Measurements from ENCODE around the gene TBC1D22B. TPM values are rescaled to one million over a fixed set of nuclear protein-coding genes. Genes with fewer than 3 reads are reported as not detected.

Gene TBC1D22B
- polyA plus RNA-seq, 3 donors, result 3.9 to 5.0 (median 4.9) TPM

DNA sequence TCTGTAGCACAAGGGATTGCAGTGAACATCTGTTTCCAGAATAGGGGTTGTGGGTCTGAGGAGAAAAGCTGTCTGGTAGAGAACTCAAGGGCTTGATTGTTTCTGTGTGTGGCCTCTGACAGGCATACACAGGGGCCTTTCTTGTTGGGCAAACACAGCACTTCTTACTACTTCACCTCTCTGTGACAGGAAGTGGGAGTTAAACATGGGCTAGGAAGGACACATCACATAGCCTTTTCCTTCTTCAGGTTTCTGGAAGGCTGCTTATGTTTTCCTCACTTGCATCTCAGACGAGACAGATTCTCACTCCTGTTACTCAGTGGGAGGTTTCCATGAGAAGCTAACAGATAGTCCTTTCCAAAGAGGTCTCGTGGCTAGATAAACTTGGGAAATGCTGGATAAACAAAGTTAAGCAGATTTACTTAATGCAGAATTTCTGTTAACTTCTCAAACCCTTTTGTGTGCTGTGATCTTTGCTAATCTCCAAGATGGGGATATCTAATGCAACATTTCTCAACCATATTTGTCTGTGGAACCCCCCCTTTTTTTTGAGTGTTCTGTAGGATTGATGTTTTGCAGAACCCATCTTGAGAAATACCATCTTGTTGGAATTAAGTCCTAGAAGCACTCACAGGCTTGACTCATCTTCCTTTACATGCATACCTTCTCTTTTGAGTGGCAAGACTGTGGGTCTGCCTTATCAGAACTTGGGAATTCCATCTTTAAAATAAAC, 54.3 kb downstream of the TBC1D22B start:
- no peak overlapping the region for H3K4me3 Mint-ChIP-seq
- Histone ChIP-seq H3K4me3 (replicated peaks in 1 of 3; ENCODE audit: low read depth in 2 of 3, low read length in 3 of 3) (no peak overlapping the region), H3K9me3 (replicated peaks in 1 of 2; ENCODE audit: control insufficient read depth in 1 of 2, insufficient read depth in 1 of 2, low read length in 2 of 2) (no peaks in the 10 kb centered on the region), H3K9ac (ENCODE audit: insufficient read depth, low read length, poor library complexity, severe bottlenecking) (no peak overlapping the region), H4K20me1 (ENCODE audit: insufficient read depth, low read length) (no peaks in the 10 kb centered on the region), H3K79me2 (ENCODE audit: insufficient read depth, low read length) (no peaks in the 10 kb centered on the region), H3K4me1 (ENCODE audit: control insufficient read depth in 1 of 2, insufficient read depth in 2 of 2, low read length in 2 of 2) (no peaks in the 10 kb centered on the region), H3K27ac (ENCODE audit: low read depth in 1 of 2, low read length in 2 of 2) (no peak overlapping the region), H3K4me2 (replicated peaks; ENCODE audit: extremely low read depth, low read length, poor library complexity, severe bottlenecking) (no peak overlapping the region), H2AFZ (ENCODE audit: insufficient read depth, low read depth, low read length, poor library complexity, severe bottlenecking) (no peak overlapping the region), H3K27me3 (ENCODE audit: control insufficient read depth in 2 of 2, insufficient read depth in 2 of 2, low read length in 2 of 2) (no peaks in the 10 kb centered on the region), H3K36me3 (replicated peaks in 1 of 2; ENCODE audit: control insufficient read depth in 1 of 2, insufficient read depth in 2 of 2, low read length in 2 of 2) (peaks cover 18 to 72% of the 10 kb centered on the region in 2 donors)
- no peaks in the 10 kb centered on the region for H3K9me3 Mint-ChIP-seq
- DNase-seq, result no peak
- no peak overlapping the region for H3K27ac Mint-ChIP-seq
- H3K36me3 Mint-ChIP-seq, result peaks cover 41 to 47% of the 10 kb centered on the region in 2 donors
- H3K4me1 Mint-ChIP-seq, result peaks cover 10% of the 10 kb centered on the region
- intact Hi-C loops (cut with micrococcal nuclease), result no loop called here
- WGBS (ENCODE audit: insufficient coverage), result no CpG with 5 or more reads among the region's 2 CpGs
- TF ChIP-seq, protein P1, sequence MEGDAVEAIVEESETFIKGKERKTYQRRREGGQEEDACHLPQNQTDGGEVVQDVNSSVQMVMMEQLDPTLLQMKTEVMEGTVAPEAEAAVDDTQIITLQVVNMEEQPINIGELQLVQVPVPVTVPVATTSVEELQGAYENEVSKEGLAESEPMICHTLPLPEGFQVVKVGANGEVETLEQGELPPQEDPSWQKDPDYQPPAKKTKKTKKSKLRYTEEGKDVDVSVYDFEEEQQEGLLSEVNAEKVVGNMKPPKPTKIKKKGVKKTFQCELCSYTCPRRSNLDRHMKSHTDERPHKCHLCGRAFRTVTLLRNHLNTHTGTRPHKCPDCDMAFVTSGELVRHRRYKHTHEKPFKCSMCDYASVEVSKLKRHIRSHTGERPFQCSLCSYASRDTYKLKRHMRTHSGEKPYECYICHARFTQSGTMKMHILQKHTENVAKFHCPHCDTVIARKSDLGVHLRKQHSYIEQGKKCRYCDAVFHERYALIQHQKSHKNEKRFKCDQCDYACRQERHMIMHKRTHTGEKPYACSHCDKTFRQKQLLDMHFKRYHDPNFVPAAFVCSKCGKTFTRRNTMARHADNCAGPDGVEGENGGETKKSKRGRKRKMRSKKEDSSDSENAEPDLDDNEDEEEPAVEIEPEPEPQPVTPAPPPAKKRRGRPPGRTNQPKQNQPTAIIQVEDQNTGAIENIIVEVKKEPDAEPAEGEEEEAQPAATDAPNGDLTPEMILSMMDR (IDR thresholded peaks at IDR 0.05), result no peak
- H3K27me3 Mint-ChIP-seq (ENCODE audit: low read depth in 3 of 3), result peaks cover 0 to 1% (median 0%) of the 10 kb centered on the region in 3 donors

DNA sequence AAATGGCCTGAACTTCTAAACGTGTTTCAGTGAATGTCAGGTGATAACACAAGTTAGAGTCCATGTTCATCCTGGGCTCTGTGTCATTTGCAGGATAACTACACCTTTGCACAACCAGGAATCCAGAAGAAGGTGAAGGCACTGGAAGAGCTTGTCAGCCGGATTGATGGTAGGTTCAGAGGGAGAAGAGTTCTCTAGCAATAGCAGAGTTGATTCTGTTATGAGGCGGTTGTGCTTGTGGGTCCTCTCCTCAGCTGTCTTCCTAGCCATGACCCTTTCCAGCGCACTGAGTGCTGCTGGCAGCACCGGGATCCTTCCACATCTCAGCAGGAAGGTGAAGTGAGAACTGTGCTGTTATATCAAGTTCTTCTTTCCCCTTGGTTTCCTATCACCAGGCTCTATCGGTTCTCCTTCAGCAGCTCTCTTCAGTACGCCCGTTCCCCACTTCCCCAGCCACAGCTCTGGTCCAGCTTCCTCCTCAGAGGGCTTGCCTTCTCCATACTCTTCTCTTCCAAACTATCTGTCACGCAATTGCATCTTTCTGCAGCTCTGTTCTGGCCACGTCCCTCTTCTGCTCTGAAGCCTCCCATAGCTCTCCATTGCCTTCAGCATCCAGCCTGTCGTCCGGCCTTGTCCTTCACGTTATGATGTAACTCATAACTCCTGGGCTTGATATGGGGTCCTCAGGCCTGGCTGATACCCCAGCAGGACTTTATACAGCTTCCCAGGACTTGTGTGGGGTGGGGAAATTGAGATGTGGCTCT, 56.3 kb downstream of the TBC1D22B start:
- 52% methylated on average over 9 of the region's 13 CpGs for WGBS (ENCODE audit: insufficient coverage)
- H3K36me3 ChIP-seq (replicated peaks in 1 of 2; ENCODE audit: control insufficient read depth in 1 of 2, insufficient read depth in 2 of 2, low read length in 2 of 2), result peaks cover 35 to 74% of the 10 kb centered on the region in 2 donors
- no peak overlapping the region for H3K4me3 Mint-ChIP-seq
- H3K27me3 Mint-ChIP-seq (ENCODE audit: low read depth in 3 of 3), result peaks cover 0 to 1% (median 0%) of the 10 kb centered on the region in 3 donors
- no peaks in the 10 kb centered on the region for H3K79me2 ChIP-seq (ENCODE audit: insufficient read depth, low read length)
- peaks cover 29 to 35% of the 10 kb centered on the region in 2 donors for H3K36me3 Mint-ChIP-seq
- intact Hi-C loops (cut with micrococcal nuclease), result no loop called here
- H3K27ac ChIP-seq (ENCODE audit: low read depth in 1 of 2, low read length in 2 of 2), result no peak overlapping the region
- H3K4me1 ChIP-seq (ENCODE audit: control insufficient read depth in 1 of 2, insufficient read depth in 2 of 2, low read length in 2 of 2), result no peaks in the 10 kb centered on the region
- peaks cover 10% of the 10 kb centered on the region for H3K4me1 Mint-ChIP-seq
- H3K9ac ChIP-seq (ENCODE audit: insufficient read depth, low read length, poor library complexity, severe bottlenecking), result no peak overlapping the region
- no peak overlapping the region for H3K4me2 ChIP-seq (replicated peaks; ENCODE audit: extremely low read depth, low read length, poor library complexity, severe bottlenecking)
- TF ChIP-seq, protein P1 (IDR thresholded peaks at IDR 0.05), result no peak
- no peak for DNase-seq
- no peaks in the 10 kb centered on the region for H3K9me3 ChIP-seq (replicated peaks in 1 of 2; ENCODE audit: control insufficient read depth in 1 of 2, insufficient read depth in 1 of 2, low read length in 2 of 2)
- H3K27me3 ChIP-seq (ENCODE audit: control insufficient read depth in 2 of 2, insufficient read depth in 2 of 2, low read length in 2 of 2), result no peaks in the 10 kb centered on the region
- H3K9me3 Mint-ChIP-seq, result no peaks in the 10 kb centered on the region
- no peaks in the 10 kb centered on the region for H4K20me1 ChIP-seq (ENCODE audit: insufficient read depth, low read length)
- H3K27ac Mint-ChIP-seq, result peak overlapping the region in 2 of 7 donors; percentile 73 to 77
- no peak overlapping the region for H2AFZ ChIP-seq (ENCODE audit: insufficient read depth, low read depth, low read length, poor library complexity, severe bottlenecking)
- no peak overlapping the region for H3K4me3 ChIP-seq (replicated peaks in 1 of 3; ENCODE audit: low read depth in 2 of 3, low read length in 3 of 3)
